AG04449 (cell line): ENCODE results near the gene LPIN1.
"Not testable (repeated sequence)": the region's sequence is repeated elsewhere in the genome, so short reads cannot be mapped to it uniquely, and the experiment has no call there.

Experiments used
- CTCF ChIA-PET: fragments of 350-600 bp; formaldehyde crosslinking; extraction: SDS; loops from one replicate; lab custom pipeline; 2021; ENCODE audit warnings: antibody characterized with exemption; lab: Yijun Ruan, JAX
- POLR2A ChIA-PET: fragments of 400-600, 350-600 bp; formaldehyde crosslinking; extraction: SDS; loops from one replicate; lab custom pipeline; 2020; ENCODE audit warnings: antibody characterized with exemption, inconsistent platforms; lab: Yijun Ruan, JAX
- DNase-seq: peaks from one replicate; pipeline ENCODE4 v3.0.0-alpha.2; 2010; ENCODE audit warnings: low read depth, low spot score
- H3K4me3 ChIP-seq: 2 replicates; pipeline ENCODE4 v1.5.1; 2011; ENCODE audit warnings: low read depth, mild to moderate bottlenecking, control low read depth, low read length
- CTCF ChIP-seq: IDR thresholded peaks from one replicate; pipeline ENCODE4 v1.5.1; 2011; ENCODE audit warnings: mild to moderate bottlenecking, moderate library complexity, low read length, control low read depth, inconsistent platforms; ENCODE audit not compliant: insufficient read depth; ENCODE audit errors: missing control alignments

LPIN1 gene

GRCh38 chr2:11729362-11730212 lies 16.8 kb upstream of the LPIN1 start:
- no peak overlapping the region for H3K4me3 ChIP-seq
- TF ChIP-seq CTCF = no peak
- DNase-seq = no peak
- POLR2A ChIA-PET = no interaction called here
- CTCF ChIA-PET = interaction anchor here (1.6 to 2.8 kb wide), 3 partner anchors 9 to 55 kb away, joined by 4 to 14 read pairs (median 4); no protein-coding TSS in a partner anchor

- H3K4me3 ChIP-seq, POLR2A ChIA-PET: not testable (repeated sequence)
- CTCF ChIA-PET = interaction anchor here (1.0 to 28.0 kb wide), 5 partner anchors 11 to 50 kb away, joined by 3 to 428 read pairs (median 4); no protein-coding TSS in a partner anchor
Observed at GRCh38 chr2:11731214-11731984, 15.0 kb upstream of the LPIN1 start.

GRCh38 chr2:11732587-11732986 lies 13.8 kb upstream of the LPIN1 start:
- CTCF ChIA-PET = interaction anchor here (0.6 to 28.0 kb wide), 5 partner anchors 9 to 103 kb away, joined by 3 to 428 read pairs (median 4); no protein-coding TSS in a partner anchor
- TF ChIP-seq CTCF = no peak
- DNase-seq = no peak
- H3K4me3 ChIP-seq = no peak overlapping the region
- POLR2A ChIA-PET = no interaction called here

More at GRCh38 chr2:11731214-11731984, 15.0 kb upstream of the LPIN1 start:
- not testable (repeated sequence) for DNase-seq

GRCh38 chr2:11737852-11738251 lies 8.6 kb upstream of the LPIN1 start:
- POLR2A ChIA-PET, DNase-seq, H3K4me3 ChIP-seq: not testable (repeated sequence)
- CTCF ChIA-PET = interaction anchor here (1.1 to 28.0 kb wide), 7 partner anchors 8 to 50 kb away, joined by 3 to 428 read pairs (median 5); no protein-coding TSS in a partner anchor

GRCh38 chr2:11738589-11739436 lies 7.6 kb upstream of the LPIN1 start:
- DNase-seq = no peak
- no peak overlapping the region for H3K4me3 ChIP-seq
- TF ChIP-seq CTCF = peak; percentile 88
- ChIA-PET CTCF (interaction anchor here (0.7 to 28.0 kb wide), 16 partner anchors 8 to 55 kb away, joined by 3 to 428 read pairs (median 4); no protein-coding TSS in a partner anchor), POLR2A (no interaction called here)

- ChIA-PET POLR2A (no interaction called here), CTCF (interaction anchor here (1.1 to 28.0 kb wide), 2 partner anchors 41 to 48 kb away, joined by 3 to 428 read pairs; no protein-coding TSS in a partner anchor)
- no peak for DNase-seq
- no peak for TF ChIP-seq CTCF
- no peak overlapping the region for H3K4me3 ChIP-seq
Observed at GRCh38 chr2:11740723-11741122, 5.7 kb upstream of the LPIN1 start.
